MG63 (cell line): ENCODE data around the gene MCM3. TPM values are rescaled to one million over a fixed set of nuclear protein-coding genes. Genes with fewer than 3 reads are reported as not detected.
A peak's percentile ranks its signal among the peaks of the same experiment; 100 is the strongest.

ENCODE experiments used
- DNase-seq: peaks from one replicate; pipeline ENCODE4 v3.0.0-alpha.2; 2020
- H3K27me3 ChIP-seq: fragments of 250-450 bp; sonication (Bioruptor Pico); 2 replicates; pipeline ENCODE4 v1.5.1; 2020; ENCODE audit warnings: mild to moderate bottlenecking, moderate library complexity
- H3K36me3 ChIP-seq: fragments of 250-450 bp; sonication (Bioruptor Pico); 2 replicates; pipeline ENCODE4 v1.5.1; 2020; ENCODE audit warnings: mild to moderate bottlenecking, moderate library complexity
- H3K4me3 ChIP-seq: fragments of 250-450 bp; sonication (Bioruptor Pico); 2 replicates; pipeline ENCODE4 v1.5.1; 2020; ENCODE audit warnings: mild to moderate bottlenecking, moderate library complexity
- H3K9me3 ChIP-seq: fragments of 250-450 bp; sonication (Bioruptor Pico); 2 replicates; pipeline ENCODE4 v1.5.1; 2020; ENCODE audit warnings: mild to moderate bottlenecking, moderate library complexity
- total RNA-seq: library from RNA; depleted of rRNA; stranded (reverse); fragments of >200 nt; shearing (Covaris generic); gene quantifications from 2 replicates; pipeline ENCODE4 v1.2.3, GENCODE V29; 2014; ENCODE audit warnings: low replicate concordance; rRNA removed

MCM3 gene
- total RNA-seq = 1,027 and 1,090 TPM in 2 replicates

DNA sequence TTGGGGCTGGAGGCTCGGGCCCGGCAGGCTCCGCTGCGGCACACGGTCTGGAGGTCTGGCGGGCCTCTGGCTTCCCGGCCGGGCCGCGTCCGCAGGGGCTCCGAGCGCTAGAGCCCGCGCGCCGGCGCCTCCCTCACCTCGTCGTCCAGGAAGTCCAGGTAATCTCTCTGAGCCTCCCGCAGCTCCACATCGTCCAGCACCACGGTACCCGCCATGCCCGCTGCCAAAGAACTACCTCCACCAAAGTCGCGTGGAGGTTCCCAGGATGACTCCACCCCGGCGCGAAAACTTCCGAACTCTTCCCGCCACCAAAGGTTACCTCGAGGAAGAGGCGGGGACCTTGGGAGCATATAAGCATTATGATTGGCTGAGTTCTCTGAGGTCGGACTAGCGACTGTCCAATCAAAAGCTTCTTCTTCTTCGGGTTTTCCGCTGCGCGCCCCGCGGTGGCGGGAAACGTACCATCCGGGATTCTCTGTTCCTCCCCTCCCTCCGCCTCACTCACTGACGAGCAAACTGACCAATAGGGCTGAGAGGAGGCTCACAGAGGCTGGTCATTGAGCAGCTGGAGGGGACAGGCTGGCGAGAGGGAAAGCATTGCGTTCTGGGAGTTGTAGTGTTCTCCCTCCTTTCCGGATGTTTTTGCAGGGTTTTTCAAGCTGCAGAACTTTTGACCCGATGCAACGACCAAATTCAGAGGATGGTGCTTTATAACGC, at the start of gene MCM3:
Gene MCM3, minus strand, starts transcription at position 283 of the 717 bp plus-strand sequence. Its CDS starts 68 bp downstream, at position 215.
- peak within 1 kb of the TSS; percentile 77 for H3K4me3 ChIP-seq
- peak; percentile 100 for DNase-seq
- H3K36me3 ChIP-seq = peaks cover 46% of the 10 kb centered on the region
- no peaks in the 10 kb centered on the region for H3K27me3 ChIP-seq
- no peaks in the 10 kb centered on the region for H3K9me3 ChIP-seq

DNA sequence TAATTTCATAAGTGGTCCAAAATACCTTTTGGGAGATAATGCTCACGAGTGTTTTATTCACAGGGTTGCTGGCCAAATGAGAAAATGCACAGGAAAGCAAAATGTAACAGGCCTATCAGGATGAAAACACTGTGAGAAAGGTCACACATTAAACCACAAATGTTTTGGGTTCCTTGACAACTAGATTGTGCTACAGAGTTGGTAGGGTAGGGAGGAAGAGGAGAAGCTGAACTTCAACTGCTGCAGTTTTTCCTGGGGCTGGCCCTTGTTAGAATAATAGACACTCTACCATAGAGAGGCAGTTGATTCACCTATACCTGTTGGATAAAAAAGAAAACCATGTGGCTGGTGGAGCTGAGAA, 49.3 kb upstream of the MCM3 start:
- Histone ChIP-seq H3K36me3 (no peaks in the 10 kb centered on the region), H3K27me3 (no peaks in the 10 kb centered on the region), H3K4me3 (no peak overlapping the region), H3K9me3 (no peaks in the 10 kb centered on the region)
- no peak for DNase-seq

DNA sequence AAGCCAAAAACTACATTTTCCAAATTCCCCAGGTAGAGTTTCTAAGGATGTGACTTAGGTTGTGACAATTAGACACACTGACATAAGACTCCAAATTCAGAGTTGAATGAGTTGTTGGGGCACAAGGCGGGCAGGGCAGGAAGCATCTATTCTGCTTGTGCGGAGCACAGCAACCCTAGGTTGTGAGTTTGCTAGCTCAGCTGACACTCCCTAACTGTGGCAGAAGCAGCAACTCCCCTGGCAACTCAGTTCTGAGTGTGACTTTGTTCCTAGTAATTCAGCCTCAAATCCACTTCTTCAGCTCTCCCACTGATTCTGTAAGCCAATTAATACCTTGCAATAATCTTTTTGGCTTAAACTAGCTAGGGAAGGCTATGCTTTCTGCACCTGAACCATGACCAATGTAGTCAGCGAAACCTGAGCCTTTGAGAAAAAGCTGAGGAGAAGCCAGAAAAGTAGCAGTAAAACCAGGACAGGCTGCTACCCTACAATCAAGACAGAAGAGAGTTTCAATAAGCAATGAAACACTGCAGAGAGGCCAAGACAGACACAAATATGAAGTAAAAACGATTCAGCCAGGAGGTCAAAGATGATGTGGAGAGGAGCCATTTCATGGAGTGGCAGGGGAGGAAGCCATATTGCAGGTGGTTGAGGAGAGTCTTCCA, 47.4 kb upstream of the MCM3 start:
- H3K36me3 ChIP-seq = no peaks in the 10 kb centered on the region
- DNase-seq = no peak
- H3K4me3 ChIP-seq = no peak overlapping the region
- H3K9me3 ChIP-seq = no peaks in the 10 kb centered on the region
- H3K27me3 ChIP-seq = no peaks in the 10 kb centered on the region

DNA sequence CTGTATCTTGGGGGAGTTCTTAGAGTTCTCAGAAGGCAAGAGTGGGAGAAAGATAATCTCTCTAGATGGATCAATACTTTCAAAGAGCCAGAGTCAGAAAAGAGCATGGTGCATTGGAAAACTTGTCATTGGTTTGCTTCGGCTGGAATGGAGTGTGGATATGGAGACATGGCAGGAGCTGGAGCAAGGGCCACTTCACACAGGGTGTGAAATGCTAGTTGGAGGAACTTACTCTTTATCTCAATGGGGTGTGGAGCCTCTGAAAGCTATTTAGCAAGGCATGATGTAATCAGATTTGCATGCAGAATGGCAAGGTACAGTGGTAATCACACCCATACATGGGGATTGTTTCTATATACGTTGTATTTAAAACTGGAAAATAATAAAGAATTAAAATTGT, 45.9 kb upstream of the MCM3 start:
- H3K4me3 ChIP-seq = no peak overlapping the region
- no peak for DNase-seq
- no peaks in the 10 kb centered on the region for H3K36me3 ChIP-seq
- no peaks in the 10 kb centered on the region for H3K27me3 ChIP-seq
- H3K9me3 ChIP-seq = no peaks in the 10 kb centered on the region

DNA sequence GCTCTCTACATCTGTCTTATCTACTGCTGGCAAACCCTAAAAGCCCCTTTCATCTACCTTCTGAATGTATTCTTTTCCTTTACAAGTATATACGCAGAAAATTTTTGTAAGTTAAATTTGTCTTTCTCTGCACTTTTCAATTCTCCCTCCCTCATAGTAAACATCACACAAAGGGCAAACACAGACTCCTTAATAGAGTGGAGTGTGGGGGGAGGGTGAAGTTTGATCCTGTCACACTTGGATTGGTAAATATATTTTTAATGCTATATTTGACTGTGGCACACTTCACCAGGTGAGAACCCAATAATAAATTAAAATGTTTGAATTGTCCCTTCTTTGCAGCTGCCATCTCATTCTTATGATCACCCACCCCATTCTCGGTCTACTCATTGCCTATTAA, 44.2 kb upstream of the MCM3 start:
- no peaks in the 10 kb centered on the region for H3K36me3 ChIP-seq
- DNase-seq = no peak
- H3K9me3 ChIP-seq = no peaks in the 10 kb centered on the region
- no peak overlapping the region for H3K4me3 ChIP-seq
- H3K27me3 ChIP-seq = no peaks in the 10 kb centered on the region

DNA sequence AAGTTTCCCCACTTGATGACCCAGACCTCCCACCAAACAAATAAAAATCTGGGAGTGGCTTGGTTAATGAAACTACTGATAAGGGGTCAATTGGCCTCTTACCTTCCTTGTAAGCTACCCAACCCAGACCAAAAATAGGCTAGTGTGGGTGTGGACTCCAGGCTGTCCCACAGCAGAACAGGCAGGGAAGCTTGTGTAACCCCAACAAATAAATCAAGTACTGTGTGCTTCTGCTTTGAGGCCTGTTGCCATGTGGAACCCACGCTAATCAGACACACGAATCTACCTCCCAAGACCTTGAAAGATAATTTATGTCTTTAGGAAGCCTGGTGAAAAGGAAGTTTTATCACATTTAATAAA, 43.7 kb upstream of the MCM3 start:
- H3K27me3 ChIP-seq = no peaks in the 10 kb centered on the region
- no peak overlapping the region for H3K4me3 ChIP-seq
- H3K9me3 ChIP-seq = no peaks in the 10 kb centered on the region
- H3K36me3 ChIP-seq = no peaks in the 10 kb centered on the region
- no peak for DNase-seq

DNA sequence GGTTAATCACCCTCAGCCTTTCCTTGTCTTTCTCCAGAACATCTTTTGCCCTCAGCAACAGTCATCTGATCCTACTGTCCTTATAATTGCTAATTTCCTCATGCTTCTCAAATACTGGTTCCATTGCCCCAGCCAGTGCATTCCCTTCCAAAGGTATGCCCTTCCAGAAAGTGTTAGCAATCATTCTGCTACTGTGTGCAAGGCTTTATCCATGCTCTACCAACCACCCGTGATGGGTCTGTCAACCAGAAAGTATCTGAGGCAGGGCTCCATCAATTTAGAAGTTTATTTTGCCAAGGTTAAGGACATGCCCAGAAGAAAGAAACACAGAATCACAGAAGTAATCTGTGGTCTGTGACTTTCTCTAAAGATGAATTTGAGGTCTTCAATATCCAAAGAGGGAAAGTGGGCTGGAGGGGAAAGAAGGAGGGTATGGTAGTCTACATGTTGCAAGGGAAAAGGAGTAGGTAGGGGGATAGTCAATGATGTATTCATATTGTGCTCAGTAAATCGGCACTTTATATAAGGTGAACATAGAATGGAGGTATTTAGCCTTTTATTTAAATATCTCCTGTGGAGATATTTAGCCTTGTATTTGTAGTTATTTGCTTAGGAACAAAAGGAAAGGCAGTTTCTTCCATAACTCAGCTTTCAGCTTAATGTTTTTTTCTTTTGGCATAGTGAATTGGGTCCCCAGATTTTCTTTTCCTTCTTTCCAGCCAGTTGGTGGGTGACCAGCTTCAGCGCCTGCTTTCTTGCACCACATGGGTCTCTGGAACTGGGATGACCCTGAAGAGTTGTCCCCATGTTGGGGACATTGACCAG, 42.2 kb upstream of the MCM3 start:
- H3K36me3 ChIP-seq = no peaks in the 10 kb centered on the region
- DNase-seq = no peak
- no peak overlapping the region for H3K4me3 ChIP-seq
- no peaks in the 10 kb centered on the region for H3K9me3 ChIP-seq
- no peaks in the 10 kb centered on the region for H3K27me3 ChIP-seq

DNA sequence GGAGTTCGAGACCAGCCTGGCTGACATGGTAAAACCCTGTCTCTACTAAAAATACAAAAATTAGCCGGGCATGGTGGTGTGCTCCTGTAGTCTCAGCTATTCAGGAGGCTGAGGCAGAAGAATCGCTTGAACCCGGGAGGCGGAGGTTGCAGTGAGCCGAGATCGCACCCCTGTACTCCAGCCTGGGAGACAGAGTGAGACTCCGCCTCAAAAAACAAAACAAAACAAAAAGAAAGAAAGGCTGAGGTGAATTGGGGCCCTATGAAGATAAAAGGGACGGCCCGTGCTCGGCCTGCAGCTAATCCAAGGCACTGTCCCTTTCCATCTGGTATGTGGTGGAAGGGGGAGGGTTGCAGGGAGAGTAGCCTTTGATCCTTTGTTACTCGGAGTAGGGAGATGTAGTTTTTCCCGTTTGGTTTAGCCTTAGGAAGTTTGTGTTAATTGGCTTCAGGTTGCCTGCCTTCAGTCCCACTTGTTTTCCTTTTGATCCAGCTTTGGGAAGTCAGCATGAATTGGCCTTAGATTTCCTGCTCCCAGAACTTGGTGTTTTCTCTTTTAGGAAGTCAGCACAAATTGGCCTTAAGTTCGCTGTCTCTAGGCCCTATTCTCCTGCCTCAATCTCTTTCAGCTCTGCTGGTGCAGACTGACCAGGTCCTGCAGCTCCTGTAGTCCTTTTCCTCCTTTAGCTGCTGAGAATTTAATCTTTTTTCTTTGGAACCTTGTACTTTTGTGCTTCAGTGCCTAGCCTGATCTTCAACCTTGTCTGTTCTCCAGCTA, 41.3 kb upstream of the MCM3 start:
- no peaks in the 10 kb centered on the region for H3K27me3 ChIP-seq
- no peak for DNase-seq
- no peaks in the 10 kb centered on the region for H3K36me3 ChIP-seq
- no peak overlapping the region for H3K4me3 ChIP-seq
- no peaks in the 10 kb centered on the region for H3K9me3 ChIP-seq

DNA sequence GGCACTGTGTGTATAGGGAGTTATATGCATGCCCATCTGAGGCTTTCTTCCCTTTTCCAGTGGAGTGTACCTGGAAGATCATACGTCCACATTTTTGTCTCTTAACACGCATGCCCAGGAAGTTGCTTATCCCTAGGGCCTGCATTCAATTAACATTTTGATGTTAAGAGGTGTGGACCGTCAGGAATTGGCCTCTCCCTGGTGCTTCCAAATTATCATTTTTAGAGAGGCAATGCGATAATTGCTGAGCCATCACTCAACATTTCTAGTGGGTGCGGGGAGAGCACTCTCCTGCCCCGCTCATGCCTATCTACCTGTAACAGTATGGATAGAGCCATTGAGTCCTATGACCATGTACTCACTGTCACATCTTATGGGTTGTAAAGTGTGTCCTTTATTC, 39.6 kb upstream of the MCM3 start:
- H3K27me3 ChIP-seq = no peaks in the 10 kb centered on the region
- DNase-seq = no peak
- no peak overlapping the region for H3K4me3 ChIP-seq
- H3K9me3 ChIP-seq = no peaks in the 10 kb centered on the region
- H3K36me3 ChIP-seq = no peaks in the 10 kb centered on the region

DNA sequence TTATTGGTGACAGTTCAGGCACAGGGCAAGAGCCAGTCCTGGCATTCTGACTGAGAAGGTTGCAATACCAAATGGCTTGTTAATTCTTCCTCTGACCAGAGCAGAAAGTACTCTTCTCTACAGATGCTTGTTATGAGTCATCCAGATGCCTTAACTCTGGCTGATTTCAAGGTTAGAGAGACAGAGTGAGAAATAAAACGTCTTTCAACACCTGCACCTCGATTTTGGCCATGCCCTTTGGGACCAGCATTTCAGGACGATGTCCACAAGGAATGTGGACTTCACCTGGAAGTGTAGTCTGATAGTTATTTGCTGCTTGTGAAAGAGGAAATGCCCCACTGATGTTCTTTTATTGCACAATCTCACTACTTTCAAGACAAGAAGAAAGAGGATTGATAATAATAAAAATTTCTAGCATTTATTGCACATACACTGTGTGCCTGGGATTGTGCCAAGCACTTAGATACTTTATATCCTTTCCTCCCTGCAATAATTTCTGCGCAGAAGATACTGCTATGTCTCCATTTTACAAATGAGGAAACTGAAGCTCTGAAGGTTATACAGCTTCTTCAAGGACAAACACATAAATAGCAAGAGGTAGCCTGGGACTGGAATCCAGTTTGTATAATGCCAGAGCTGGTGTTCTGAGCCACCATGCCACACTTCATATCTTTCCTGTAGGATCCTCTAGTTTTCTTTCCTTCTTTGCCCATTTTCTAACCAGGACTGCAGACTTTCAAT, 33.5 kb upstream of the MCM3 start:
- Histone ChIP-seq H3K27me3 (no peaks in the 10 kb centered on the region), H3K36me3 (no peaks in the 10 kb centered on the region), H3K9me3 (no peaks in the 10 kb centered on the region), H3K4me3 (no peak overlapping the region)
- peak; percentile 57 for DNase-seq

DNA sequence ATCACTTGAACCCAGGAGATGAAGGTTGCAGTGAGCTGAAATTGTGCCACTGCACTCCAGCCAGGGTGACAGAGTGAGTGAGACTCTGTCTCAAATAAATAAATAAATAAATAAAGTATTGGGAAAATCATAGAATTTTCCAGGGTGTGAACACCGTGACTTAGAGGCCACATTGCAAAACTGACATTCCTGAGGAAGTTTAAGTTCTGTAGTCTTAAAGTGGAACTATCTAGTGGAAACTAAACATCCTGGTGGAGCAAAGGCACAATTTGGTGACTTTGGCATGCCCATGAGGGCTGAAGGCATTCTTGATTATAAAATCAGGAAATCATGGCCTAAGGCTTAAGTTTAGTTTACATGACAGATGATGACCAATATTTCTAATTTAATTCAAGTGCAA, 32.7 kb upstream of the MCM3 start:
- Histone ChIP-seq H3K4me3 (no peak overlapping the region), H3K9me3 (no peaks in the 10 kb centered on the region), H3K27me3 (no peaks in the 10 kb centered on the region), H3K36me3 (no peaks in the 10 kb centered on the region)
- no peak for DNase-seq

DNA sequence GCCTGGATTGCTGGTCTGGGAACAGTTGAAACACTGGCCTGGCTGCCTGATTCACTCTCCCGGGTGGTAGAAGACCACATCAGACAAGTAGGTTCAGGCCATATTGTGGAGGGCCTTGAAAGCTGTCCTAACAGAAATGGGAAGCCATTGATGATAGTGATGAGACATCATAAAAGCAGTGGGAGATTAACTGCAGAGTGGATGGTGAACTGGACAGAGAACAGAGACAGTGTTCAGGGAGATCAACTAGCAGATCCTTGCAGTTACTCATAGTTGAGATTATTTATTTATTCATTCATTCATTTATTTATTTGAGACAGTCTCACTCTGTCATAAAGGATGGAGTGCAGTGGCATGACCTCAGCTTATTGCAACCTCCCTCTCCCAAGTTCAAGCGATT, 30.2 kb upstream of the MCM3 start:
- peak; percentile 58 for DNase-seq
- Histone ChIP-seq H3K27me3 (no peaks in the 10 kb centered on the region), H3K9me3 (no peaks in the 10 kb centered on the region)

DNA sequence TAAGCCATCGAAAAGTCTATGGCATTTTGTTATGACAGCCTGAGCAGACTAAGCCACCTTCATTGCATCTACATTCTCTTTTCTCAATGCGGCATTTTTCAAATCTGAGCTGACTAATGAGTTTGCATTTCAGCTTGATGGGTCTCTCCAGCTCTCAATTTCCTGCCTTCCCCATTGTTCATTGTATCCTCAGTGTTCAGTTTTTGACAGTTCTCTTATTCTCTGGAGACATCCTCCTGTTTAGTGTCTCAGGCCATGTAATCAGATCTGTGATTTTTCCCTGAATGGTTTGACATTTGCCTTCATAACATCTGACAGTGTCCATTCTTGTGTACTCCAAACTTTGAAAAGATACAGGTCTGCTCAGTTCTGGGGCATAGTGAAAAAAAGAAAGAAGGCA, 27.9 kb upstream of the MCM3 start:
- no peak overlapping the region for H3K4me3 ChIP-seq
- no peak for DNase-seq
- H3K36me3 ChIP-seq = no peaks in the 10 kb centered on the region
- no peaks in the 10 kb centered on the region for H3K27me3 ChIP-seq
- no peaks in the 10 kb centered on the region for H3K9me3 ChIP-seq

More for the DNA sequence above, 30.2 kb upstream of the MCM3 start:
- Histone ChIP-seq H3K36me3 (no peaks in the 10 kb centered on the region), H3K4me3 (no peak overlapping the region)

DNA sequence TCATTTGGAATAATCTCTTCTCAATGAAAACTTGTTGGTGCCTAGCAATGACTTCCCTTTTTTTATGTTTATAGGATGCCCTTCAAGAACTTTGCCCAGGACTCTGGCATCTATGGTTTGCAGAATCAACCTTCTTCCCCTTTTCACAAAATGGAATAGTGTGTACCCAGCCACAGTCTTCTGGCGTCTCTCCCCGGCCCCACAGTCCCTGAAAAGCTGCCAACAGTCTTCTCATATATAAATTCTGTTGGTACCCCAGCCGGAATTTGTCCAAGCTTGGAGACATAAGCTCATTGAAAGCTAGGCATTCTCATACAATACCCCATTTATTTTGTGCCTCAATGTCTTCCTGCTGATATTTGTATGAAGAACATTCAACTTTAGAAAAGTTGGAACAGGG, 26.4 kb upstream of the MCM3 start:
- H3K27me3 ChIP-seq = no peaks in the 10 kb centered on the region
- no peaks in the 10 kb centered on the region for H3K36me3 ChIP-seq
- no peaks in the 10 kb centered on the region for H3K9me3 ChIP-seq
- H3K4me3 ChIP-seq = no peak overlapping the region
- no peak for DNase-seq

DNA sequence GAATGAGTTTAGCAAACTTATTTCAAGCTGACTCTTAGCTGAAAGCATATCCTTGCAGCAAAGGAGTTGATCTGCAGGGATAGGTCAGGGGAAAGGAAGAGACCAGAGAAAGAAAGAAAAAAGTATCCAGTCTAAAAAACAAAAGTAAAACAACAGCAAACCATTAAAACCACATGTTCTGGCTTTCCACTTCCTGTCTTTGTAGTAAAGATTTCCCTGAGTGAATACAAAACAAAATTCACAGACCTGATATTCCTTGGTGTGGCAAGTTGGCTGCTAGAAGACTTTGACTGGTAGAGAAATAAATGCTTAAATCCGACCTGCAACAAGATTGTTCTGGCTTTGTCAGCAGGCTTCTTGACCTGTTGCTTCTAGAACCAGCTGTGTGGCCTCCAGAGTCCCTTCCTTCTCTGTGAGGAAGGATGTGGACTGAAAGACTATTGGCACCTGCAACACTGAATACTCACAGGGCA, 23.4 kb upstream of the MCM3 start:
- no peaks in the 10 kb centered on the region for H3K27me3 ChIP-seq
- no peak for DNase-seq
- no peaks in the 10 kb centered on the region for H3K36me3 ChIP-seq
- H3K4me3 ChIP-seq = no peak overlapping the region
- H3K9me3 ChIP-seq = no peaks in the 10 kb centered on the region
